Karpas-422 (cell line): ENCODE data around the gene GTF3A. TPM values are rescaled to one million over a fixed set of nuclear protein-coding genes. Genes with fewer than 3 reads are reported as not detected.

Experiments used
- DNase-seq: peaks from one replicate; pipeline ENCODE4 v3.0.0-alpha.2; 2015
- H2AFZ ChIP-seq: fragments of 200-600 bp; sonication (generic); 2 replicates; pipeline ENCODE4 v1.6.1; 2014; ENCODE audit warnings: antibody characterized with exemption, low read length, mixed read lengths
- H3K27ac ChIP-seq: fragments of 200-600 bp; sonication (generic); 2 replicates; pipeline ENCODE4 v1.5.1; 2014; ENCODE audit warnings: mild to moderate bottlenecking, low read length, moderate library complexity
- H3K27me3 ChIP-seq: fragments of 200-600 bp; sonication (generic); 2 replicates; pipeline ENCODE4 v1.6.1; 2014; ENCODE audit warnings: low read length, mixed read lengths
- H3K36me3 ChIP-seq: fragments of 200-600 bp; sonication (generic); 2 replicates; pipeline ENCODE4 v1.6.1; 2014; ENCODE audit warnings: low read length, mixed read lengths; ENCODE audit not compliant: insufficient read depth
- H3K4me1 ChIP-seq: fragments of 200-600 bp; sonication (generic); 2 replicates; pipeline ENCODE4 v1.6.1; 2014; ENCODE audit warnings: mild to moderate bottlenecking, low read length, mixed read lengths
- H3K4me2 ChIP-seq: fragments of 200-600 bp; sonication (generic); 2 replicates; pipeline ENCODE4 v1.6.1; 2014; ENCODE audit warnings: low read length, low read depth, mild to moderate bottlenecking; ENCODE audit not compliant: poor library complexity, severe bottlenecking
- H3K4me3 ChIP-seq: fragments of 200-600 bp; sonication (generic); 2 replicates; pipeline ENCODE4 v1.5.1; 2014; ENCODE audit warnings: mild to moderate bottlenecking, antibody characterized with exemption, low read length, mixed read lengths
- H3K79me2 ChIP-seq: fragments of 200-600 bp; sonication (generic); 2 replicates; pipeline ENCODE4 v1.6.1; 2014; ENCODE audit warnings: mild to moderate bottlenecking, low read length, mixed read lengths
- H3K9ac ChIP-seq: fragments of 200-600 bp; sonication (generic); 2 replicates; pipeline ENCODE4 v1.6.0; 2014; ENCODE audit warnings: low read length
- H3K9me2 ChIP-seq: fragments of 200-600 bp; sonication (generic), shearing (Covaris generic); replicated peaks from 2 replicates; pipeline ENCODE4 v1.6.0; 2014; ENCODE audit warnings: mild to moderate bottlenecking, low read length, moderate library complexity; ENCODE audit not compliant: insufficient read depth
- H3K9me3 ChIP-seq: fragments of 300-700, 200-600 bp; sonication (generic); 2 replicates; pipeline ENCODE4 v1.6.1; 2014; ENCODE audit warnings: low read length, mixed read lengths
- H4K20me1 ChIP-seq: fragments of 200-600 bp; sonication (generic); 2 replicates; pipeline ENCODE4 v1.6.1; 2014; ENCODE audit warnings: mild to moderate bottlenecking, antibody characterized with exemption, low read length, low read depth; ENCODE audit not compliant: insufficient read depth
- total RNA-seq: library from RNA; depleted of rRNA; stranded (reverse); fragments of >200 nt; shearing (Covaris generic); gene quantifications from 2 replicates; pipeline ENCODE4 v1.2.3, GENCODE V29; 2014; ENCODE audit warnings: low replicate concordance; rRNA removed

GTF3A gene
- 357 and 373 TPM in 2 replicates for total RNA-seq

GRCh38 chr13:27424246-27425157 lies at the start of gene GTF3A:
GTF3A (plus strand) TSS chr13:27424619.
- Histone ChIP-seq H3K27ac (peak within 1 kb of the TSS; percentile 81), H3K4me3 (peak within 1 kb of the TSS; percentile 73), H3K4me1 (peaks cover 29% of the 10 kb centered on the region), H3K79me2 (peaks cover 50% of the 10 kb centered on the region), H2AFZ (peak within 1 kb of the TSS; percentile 60), H3K9me2 (no peaks in the 10 kb centered on the region), H3K9ac (peak within 1 kb of the TSS; percentile 99), H3K9me3 (no peaks in the 10 kb centered on the region), H3K36me3 (peaks cover 26% of the 10 kb centered on the region), H3K4me2 (peak within 1 kb of the TSS; percentile 82), H3K27me3 (no peaks in the 10 kb centered on the region), H4K20me1 (peaks cover 18% of the 10 kb centered on the region; the same call in 1 of the 2 replicates)
- peak; percentile 96 for DNase-seq

GRCh38 chr13:27374650-27375049 lies 49.8 kb upstream of the GTF3A start:
- peak; percentile 90 for DNase-seq
- H3K36me3 ChIP-seq: no peaks in the 10 kb centered on the region
- no peak overlapping the region for H3K9ac ChIP-seq
- H3K9me2 ChIP-seq: no peaks in the 10 kb centered on the region
- peaks cover 7% of the 10 kb centered on the region for H3K4me1 ChIP-seq
- H3K79me2 ChIP-seq: no peaks in the 10 kb centered on the region
- peak overlapping the region; percentile 14 for H3K4me2 ChIP-seq
- no peak overlapping the region for H3K4me3 ChIP-seq
- H3K9me3 ChIP-seq: no peaks in the 10 kb centered on the region
- H3K27me3 ChIP-seq: no peaks in the 10 kb centered on the region
- no peaks in the 10 kb centered on the region for H4K20me1 ChIP-seq
- 0 out of 2 replicates have a peak overlapping the region, but pooled peaks have one; percentile 24 for H2AFZ ChIP-seq
- H3K27ac ChIP-seq: no peak overlapping the region

- Histone ChIP-seq H3K9ac (no peak overlapping the region), H2AFZ (no peak overlapping the region), H3K4me3 (no peak overlapping the region), H3K4me2 (no peak overlapping the region), H4K20me1 (no peaks in the 10 kb centered on the region), H3K9me2 (no peaks in the 10 kb centered on the region), H3K4me1 (peaks cover 7% of the 10 kb centered on the region), H3K27ac (no peak overlapping the region), H3K9me3 (no peaks in the 10 kb centered on the region), H3K79me2 (no peaks in the 10 kb centered on the region), H3K27me3 (no peaks in the 10 kb centered on the region), H3K36me3 (no peaks in the 10 kb centered on the region)
- peak; percentile 73 for DNase-seq
Measured at GRCh38 chr13:27375686-27376326, 48.6 kb upstream of the GTF3A start.

GRCh38 chr13:27379126-27379525 lies 45.3 kb upstream of the GTF3A start:
- H4K20me1 ChIP-seq: no peaks in the 10 kb centered on the region
- no peaks in the 10 kb centered on the region for H3K9me2 ChIP-seq
- H3K79me2 ChIP-seq: no peaks in the 10 kb centered on the region
- DNase-seq: no peak
- H3K9me3 ChIP-seq: no peaks in the 10 kb centered on the region
- H3K36me3 ChIP-seq: no peaks in the 10 kb centered on the region
- no peak overlapping the region for H3K9ac ChIP-seq
- no peak overlapping the region for H3K4me2 ChIP-seq
- no peak overlapping the region for H2AFZ ChIP-seq
- no peak overlapping the region for H3K27ac ChIP-seq
- no peak overlapping the region for H3K4me3 ChIP-seq
- no peaks in the 10 kb centered on the region for H3K27me3 ChIP-seq
- peaks cover 7% of the 10 kb centered on the region for H3K4me1 ChIP-seq

GRCh38 chr13:27379694-27380641 lies 44.5 kb upstream of the GTF3A start:
- H3K27me3 ChIP-seq: no peaks in the 10 kb centered on the region
- no peak overlapping the region for H3K27ac ChIP-seq

GRCh38 chr13:27381601-27382000 lies 42.8 kb upstream of the GTF3A start:
- H3K4me2 ChIP-seq: no peak overlapping the region
- H3K36me3 ChIP-seq: no peaks in the 10 kb centered on the region
- no peak overlapping the region for H3K4me3 ChIP-seq
- H3K9me2 ChIP-seq: no peaks in the 10 kb centered on the region
- H3K27me3 ChIP-seq: no peaks in the 10 kb centered on the region
- no peak for DNase-seq
- H3K79me2 ChIP-seq: no peaks in the 10 kb centered on the region
- no peak overlapping the region for H3K27ac ChIP-seq
- H3K4me1 ChIP-seq: no peaks in the 10 kb centered on the region
- H4K20me1 ChIP-seq: no peaks in the 10 kb centered on the region
- H3K9ac ChIP-seq: no peak overlapping the region
- H2AFZ ChIP-seq: no peak overlapping the region
- no peaks in the 10 kb centered on the region for H3K9me3 ChIP-seq

More at GRCh38 chr13:27379694-27380641, 44.5 kb upstream of the GTF3A start:
- Histone ChIP-seq H3K9ac (no peak overlapping the region), H3K4me3 (no peak overlapping the region), H3K4me1 (peaks cover 3% of the 10 kb centered on the region), H3K4me2 (no peak overlapping the region), H3K9me2 (no peaks in the 10 kb centered on the region), H3K9me3 (no peaks in the 10 kb centered on the region), H3K79me2 (no peaks in the 10 kb centered on the region), H4K20me1 (no peaks in the 10 kb centered on the region), H2AFZ (no peak overlapping the region; the same call in 1 of the 2 replicates), H3K36me3 (no peaks in the 10 kb centered on the region)
- peak; percentile 72 for DNase-seq

GRCh38 chr13:27383104-27383921 lies 41.1 kb upstream of the GTF3A start:
- no peak overlapping the region for H2AFZ ChIP-seq
- no peak overlapping the region for H3K9ac ChIP-seq
- H3K9me3 ChIP-seq: no peaks in the 10 kb centered on the region
- DNase-seq: no peak
- H3K9me2 ChIP-seq: no peaks in the 10 kb centered on the region
- no peak overlapping the region for H3K4me2 ChIP-seq
- H3K27me3 ChIP-seq: no peaks in the 10 kb centered on the region
- H3K4me1 ChIP-seq: no peaks in the 10 kb centered on the region
- H3K79me2 ChIP-seq: no peaks in the 10 kb centered on the region
- no peaks in the 10 kb centered on the region for H3K36me3 ChIP-seq
- no peaks in the 10 kb centered on the region for H4K20me1 ChIP-seq
- H3K4me3 ChIP-seq: no peak overlapping the region
- no peak overlapping the region for H3K27ac ChIP-seq
